GM13977 (cell line): ENCODE data around the gene ADAMTS14.

Experiments
- DNase-seq: peaks from one replicate; pipeline ENCODE4 v3.0.0; 2012; ENCODE audit warnings: low spot score
- CTCF ChIP-seq: IDR thresholded peaks from 2 replicates; pipeline ENCODE4 v1.5.1; 2012; ENCODE audit warnings: mild to moderate bottlenecking, control low read depth; ENCODE audit not compliant: insufficient read depth; ENCODE audit errors: extremely low read depth, missing control alignments
- in situ Hi-C: fragments of 300-500 bp; cut with MboI; formaldehyde crosslinking; loops from one replicate; pipeline ENCODE4 v1.12.0; 2022; ENCODE audit warnings: low sequenced_read_pairs, low pct_unique_long_range_greater_than_20kb, mixed read lengths, inconsistent platforms; ENCODE audit not compliant: unreplicated experiment

The ADAMTS14 gene

DNA sequence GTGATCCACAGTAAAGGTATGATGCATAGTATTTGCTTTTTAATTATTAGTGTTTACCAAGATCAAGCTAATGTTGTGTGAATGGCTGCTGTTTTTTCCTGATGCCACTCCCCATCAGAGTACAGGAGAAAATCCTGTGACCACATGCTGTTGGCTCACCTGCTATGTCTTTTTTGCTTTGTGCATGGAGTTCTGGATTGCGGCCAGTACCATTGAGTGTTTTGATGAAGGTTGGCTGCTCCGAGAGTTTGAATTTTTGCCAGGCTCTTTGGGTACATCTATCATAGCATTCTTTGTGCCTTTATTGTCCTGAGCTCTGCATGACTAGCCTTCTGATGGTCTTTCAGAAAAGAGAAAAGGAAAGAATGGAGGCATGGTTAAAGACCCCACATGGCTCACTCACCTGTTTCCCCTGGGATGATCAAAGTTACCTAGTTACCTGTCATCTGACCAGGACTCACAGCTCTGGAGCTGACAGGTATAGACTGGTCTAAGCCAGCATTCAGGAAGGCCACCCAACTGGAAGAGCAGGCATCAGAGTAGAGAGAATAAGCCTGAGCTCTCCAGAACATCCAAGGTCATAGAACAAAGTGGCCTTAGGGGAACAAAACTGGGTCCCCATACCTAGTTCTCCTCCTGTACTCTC lies 131.6 kb downstream of the ADAMTS14 start:
- in situ Hi-C loops = no loop called here
- TF ChIP-seq CTCF = no peak
- no peak for DNase-seq

DNA sequence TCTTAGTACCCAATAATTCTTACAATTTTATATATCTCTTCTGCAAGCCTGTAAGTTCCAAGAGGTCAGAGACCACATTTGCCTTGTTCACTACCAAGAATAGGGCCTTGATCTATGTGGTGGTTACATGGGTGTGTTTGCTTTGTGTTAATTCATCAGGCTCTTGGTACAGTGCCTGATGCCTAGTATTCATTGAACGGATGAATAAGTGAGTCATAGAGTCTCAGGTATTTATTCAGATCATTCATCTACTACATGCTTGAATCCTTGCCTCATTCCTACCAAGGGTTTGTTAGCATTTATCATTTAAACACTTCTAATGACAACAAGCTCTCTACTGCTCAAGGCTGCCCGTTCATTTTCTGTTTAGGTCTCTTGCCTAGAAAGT lies 132.1 kb downstream of the ADAMTS14 start:
- no peak for TF ChIP-seq CTCF
- DNase-seq = no peak
- in situ Hi-C loops = no loop called here

GRCh38 chr10:70805619-70806215 lies 133.4 kb downstream of the ADAMTS14 start:
- no peak for DNase-seq
- in situ Hi-C loops = no loop called here
- TF ChIP-seq CTCF = no peak

DNA sequence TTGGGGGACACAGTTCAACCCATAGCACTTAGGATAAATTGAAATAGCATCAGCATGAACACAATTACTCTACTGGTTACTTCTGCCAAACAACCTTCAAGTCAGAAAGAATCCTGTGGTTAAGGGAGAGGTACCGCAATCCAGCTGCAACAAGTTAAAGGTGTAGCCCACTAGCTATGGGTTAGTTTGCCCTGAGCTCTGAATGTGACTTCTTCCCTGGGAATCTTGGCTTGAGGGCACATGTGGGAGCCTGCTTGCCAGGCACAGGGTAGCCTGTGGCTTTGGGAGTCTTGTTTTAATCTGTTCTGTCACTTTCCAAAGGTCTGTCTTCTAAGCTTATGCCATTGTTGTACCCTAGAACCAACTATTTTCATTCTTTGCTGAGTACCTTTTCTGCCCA lies 134.5 kb downstream of the ADAMTS14 start:
- in situ Hi-C loops = no loop called here
- no peak for DNase-seq
- TF ChIP-seq CTCF = no peak

- in situ Hi-C loops = no loop called here
- no peak for DNase-seq
These were observed 135.2 kb downstream of the ADAMTS14 start for GRCh38 chr10:70807556-70807955.

DNA sequence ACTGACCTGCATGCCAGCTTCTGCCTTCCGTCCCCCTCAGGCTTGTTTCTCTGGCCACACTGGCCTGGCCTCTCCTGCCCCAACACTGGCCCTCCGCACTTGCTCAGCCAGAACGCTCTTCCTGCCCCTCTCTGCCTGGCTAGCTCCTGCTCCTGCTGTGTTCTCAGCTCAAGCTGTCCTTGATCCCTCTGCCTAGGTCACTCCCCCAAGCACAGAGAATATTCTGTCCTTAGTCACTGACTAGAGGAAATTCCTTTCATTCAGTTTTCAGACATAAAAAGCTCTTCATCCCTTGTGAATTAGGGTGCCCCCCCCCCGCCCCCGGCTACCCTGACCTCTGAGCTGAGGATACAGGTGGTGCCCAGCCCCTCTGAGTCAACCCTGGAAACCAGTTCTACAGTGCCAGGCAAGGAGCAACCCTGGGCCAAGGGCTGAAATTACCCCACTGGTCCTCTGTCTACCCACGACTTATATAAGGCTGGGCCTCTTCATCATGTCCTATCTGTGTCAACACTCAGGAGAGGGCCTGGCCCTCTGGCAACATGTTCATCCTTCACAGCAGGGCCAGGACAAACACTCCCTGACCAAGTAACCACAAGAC lies 136.8 kb downstream of the ADAMTS14 start:
- no peak for DNase-seq
- in situ Hi-C loops = no loop called here
- TF ChIP-seq CTCF = no peak

More at GRCh38 chr10:70807556-70807955, 135.2 kb downstream of the ADAMTS14 start:
- no peak for TF ChIP-seq CTCF
